GM12878 (cell line): ENCODE data around the gene ADAMTSL5. TPM values are rescaled to one million over a fixed set of nuclear protein-coding genes. Genes with fewer than 3 reads are reported as not detected.

Experiments used
- ATAC-seq: fragments of 200-7000 bp; cut with Tn5 transposase; 3 replicates; pipeline ENCODE4 v1.9.1; 2020; ENCODE audit warnings: mild to moderate bottlenecking, moderate library complexity
- BruUV-seq: library from RNA; stranded (reverse); fragments of 400-500 nt; replicated peaks from 2 replicates; lab custom pipeline; 2021; lab: Mats Ljungman, UMichigan
- CTCF ChIA-PET: fragments of 300-600 bp; sonication (Branson Sonifier 250); formaldehyde crosslinking; extraction: SDS; loops from one replicate; lab custom pipeline; 2021; ENCODE audit warnings: inconsistent platforms; lab: Yijun Ruan, JAX
- POLR2A ChIA-PET: fragments of 350-600 bp; formaldehyde crosslinking; extraction: SDS; loops from one replicate; lab custom pipeline; 2021; ENCODE audit warnings: inconsistent platforms; lab: Charles Lee
- RAD21 ChIA-PET: fragments of 300-600 bp; sonication (Branson Sonifier 250); formaldehyde crosslinking; loops from one replicate; lab custom pipeline; 2023; ENCODE audit warnings: antibody characterized with exemption; ENCODE audit not compliant: unreplicated experiment; lab: Charles Lee
- SMC1A ChIA-PET: fragments of 300-600 bp; sonication (Branson Sonifier 250); formaldehyde crosslinking; loops from one replicate; lab custom pipeline; 2023; ENCODE audit not compliant: unreplicated experiment, uncharacterized antibody; lab: Charles Lee
- DNase-seq: peaks from one replicate; pipeline ENCODE4 v3.0.0-alpha.2; 2011; ENCODE audit warnings: low read depth, low spot score
- FAIRE-seq: peaks from 3 replicates; lab custom pipeline; 2011; peaks lifted over from hg19 to GRCh38; lab: Jason Lieb, UNC
- H2AFZ ChIP-seq: 2 replicates; pipeline ENCODE4 v1.6.0; 2011; ENCODE audit warnings: low read depth, low read length, control low read depth; ENCODE audit not compliant: control insufficient read depth
- H3K27ac ChIP-seq: 2 replicates; pipeline ENCODE4 v1.5.1; 2011; ENCODE audit warnings: control low read depth; ENCODE audit not compliant: control insufficient read depth, insufficient read depth
- H3K27me3 ChIP-seq, 2 experiments: replicated peaks in 1 of 2; 2 replicates each; pipeline versions ENCODE4 v1.6.0 to v1.6.1; 2011; ENCODE audit warnings: low read length in 1 of 2; ENCODE audit not compliant: control insufficient read depth in 2 of 2, insufficient read depth in 2 of 2
- H3K36me3 ChIP-seq, 2 experiments: 2 replicates each; pipeline ENCODE4 v1.5.1; 2011; ENCODE audit warnings: low read length in 1 of 2; ENCODE audit not compliant: control insufficient read depth in 2 of 2, insufficient read depth in 2 of 2
- H3K4me1 ChIP-seq: 2 replicates; pipeline ENCODE4 v1.6.1; 2011; ENCODE audit warnings: mild to moderate bottlenecking, low read length, moderate library complexity, mixed read lengths; ENCODE audit not compliant: control insufficient read depth, insufficient read depth
- H3K4me2 ChIP-seq: 2 replicates; pipeline ENCODE4 v1.6.0; 2011; ENCODE audit warnings: control low read depth; ENCODE audit not compliant: control insufficient read depth, insufficient read depth
- H3K4me3 ChIP-seq: fragments of 200-600 bp; sonication (generic); 2 replicates; pipeline ENCODE4 v1.5.1; 2016
- H3K79me2 ChIP-seq: 2 replicates; pipeline ENCODE4 v1.6.0; 2011; ENCODE audit warnings: low read length; ENCODE audit not compliant: control insufficient read depth, insufficient read depth
- H3K9ac ChIP-seq: 2 replicates; pipeline ENCODE4 v1.8.0; 2011; ENCODE audit warnings: low read length, control low read depth, mixed read lengths; ENCODE audit not compliant: control insufficient read depth, insufficient read depth
- H3K9me3 ChIP-seq: replicated peaks from 3 replicates; pipeline ENCODE4 v1.5.1; 2011; ENCODE audit warnings: mild to moderate bottlenecking, low read length; ENCODE audit not compliant: control insufficient read depth, insufficient read depth
- H4K20me1 ChIP-seq: 2 replicates; pipeline ENCODE4 v1.6.0; 2011; ENCODE audit not compliant: control insufficient read depth, insufficient read depth
- BCL3 ChIP-seq: IDR thresholded peaks from 2 replicates; pipeline ENCODE4 v1.6.1; 2011; ENCODE audit warnings: borderline replicate concordance, low read depth, mild to moderate bottlenecking, moderate library complexity, low read length; ENCODE audit not compliant: insufficient read depth, poor library complexity, severe bottlenecking
- CREB1 ChIP-seq: IDR thresholded peaks from 2 replicates; pipeline ENCODE4 v1.6.1; 2012; ENCODE audit warnings: low read depth, mild to moderate bottlenecking, inconsistent platforms
- E2F4 ChIP-seq: IDR thresholded peaks from 2 replicates; pipeline ENCODE4 v1.6.1; 2012; ENCODE audit warnings: low read depth, low read length, improper control_type of control experiment
- ELK1 ChIP-seq: IDR thresholded peaks from 2 replicates; pipeline ENCODE4 v1.6.1; 2012; ENCODE audit warnings: low read depth, low read length, improper control_type of control experiment
- FOXK2 ChIP-seq: fragments of 450-650 bp; IDR thresholded peaks from 2 replicates; pipeline ENCODE4 v1.6.1; 2017; ENCODE audit warnings: mild to moderate bottlenecking, moderate library complexity
- HDGF ChIP-seq: fragments of 450-650 bp; IDR thresholded peaks from 2 replicates; pipeline ENCODE4 v1.6.1; 2016; ENCODE audit warnings: antibody characterized with exemption
- IKZF2 ChIP-seq, 2 experiments: fragments of 450-650 bp; IDR thresholded peaks; 2 replicates each; pipeline ENCODE4 v1.6.1; 2017; ENCODE audit warnings: mild to moderate bottlenecking in 2 of 2, moderate library complexity in 2 of 2
- NKRF ChIP-seq: fragments of 450-650 bp; conservative IDR thresholded peaks from 2 replicates; pipeline ENCODE4 v1.6.1; 2017; ENCODE audit warnings: mild to moderate bottlenecking, moderate library complexity
- POLR2AphosphoS2 ChIP-seq: IDR thresholded peaks from 2 replicates; pipeline ENCODE4 v1.6.1; 2011; ENCODE audit warnings: low read depth, mild to moderate bottlenecking, low read length, improper control_type of control experiment, moderate library complexity
- POLR2AphosphoS5 ChIP-seq: IDR thresholded peaks from 2 replicates; pipeline ENCODE4 v1.6.1; 2011; ENCODE audit warnings: mild to moderate bottlenecking, low read length, inconsistent platforms
- SMAD5 ChIP-seq: IDR thresholded peaks from 2 replicates; pipeline ENCODE4 v1.6.1; 2016; ENCODE audit warnings: antibody characterized with exemption, low read depth
- SMC3 ChIP-seq: IDR thresholded peaks from 2 replicates; pipeline ENCODE4 v1.6.1; 2011; ENCODE audit warnings: low read length, improper control_type of control experiment, borderline replicate concordance
- SREBF2 ChIP-seq: IDR thresholded peaks from 2 replicates; pipeline ENCODE4 v1.6.1; 2012; ENCODE audit warnings: mild to moderate bottlenecking, low read length
- SRF ChIP-seq, 2 experiments: IDR thresholded peaks; 2 replicates each; pipeline ENCODE4 v1.6.1; 2011; ENCODE audit warnings: low read depth in 2 of 2, low read length in 2 of 2, mild to moderate bottlenecking in 1 of 2, moderate library complexity in 1 of 2
- TAF1 ChIP-seq: IDR thresholded peaks from 2 replicates; pipeline ENCODE4 v1.6.1; 2011; ENCODE audit warnings: mild to moderate bottlenecking, low read depth, low read length, borderline replicate concordance
- TCF3 ChIP-seq: IDR thresholded peaks from 2 replicates; pipeline ENCODE4 v1.6.1; 2012; ENCODE audit warnings: low read depth, mild to moderate bottlenecking, low read length, borderline replicate concordance; ENCODE audit not compliant: insufficient read depth
- ZNF622 ChIP-seq: fragments of 450-650 bp; IDR thresholded peaks from 2 replicates; pipeline ENCODE4 v1.6.1; 2017; ENCODE audit warnings: mild to moderate bottlenecking, inconsistent platforms
- WGBS: methylation state at CpG from one replicate; pipeline ENCODE4 v1.1.6; 2016; ENCODE audit warnings: low lambda C conversion rate; ENCODE audit not compliant: insufficient replicate concordance, insufficient coverage; ENCODE audit errors: missing lambda C conversion rate; 5-methylcytosine and 5-hydroxymethylcytosine counted together
- in situ Hi-C: fragments of 300-500 bp; cut with MboI; formaldehyde crosslinking; loops from 9 replicates; pipeline ENCODE4 v1.14.3; 2018; ENCODE audit warnings: mixed read lengths
- intact Hi-C: fragments of 100-400 bp; cut with micrococcal nuclease; formaldehyde crosslinking; loops from one replicate; pipeline ENCODE4 v1.14.2; 2022; ENCODE audit not compliant: unreplicated experiment
- polyA plus RNA-seq, 11 experiments: library from polyadenylated mRNA; depleted of rRNA in 4 of 11; unstranded in 6 of 11; stranded (reverse) in 5 of 11; fragments of >200 nt; fragmentation: Nextera tagmentation in 4 of 11; fragmentation: Illumina TruSeq in 1 of 11; extraction: Ambion mirVana in 4 of 11; extraction: Trizol in 1 of 11; gene quantifications; 1 replicate in 1 of 11; 2 replicates in 10 of 11; pipeline versions ENCODE4 v1.2.1 to v1.2.3, GENCODE V29; 2011 to 2016; ENCODE audit warnings: inconsistent platforms in 2 of 11, missing spikeins in 2 of 11, low read depth in 1 of 11
- total RNA-seq, 4 experiments: library from RNA; depleted of rRNA in 3 of 4; stranded (reverse); fragments of >200 nt in 3 of 4; fragmentation: Illumina TruSeq in 1 of 4; extraction: Trizol in 1 of 4; gene quantifications; 2 replicates each; pipeline versions ENCODE4 v1.2.1 to v1.2.3, GENCODE V29; 2013 to 2021

The ADAMTSL5 gene
- total and polyA plus RNA-seq, 10 of the 15 experiments (the other 5 are each of a cell fraction or from before 2014, with no cell fraction given), result 0.04 to 0.83 (median 0.32) TPM; not detected in 4

GRCh38 chr19:1466018-1466460, 46.8 kb downstream of the ADAMTSL5 start:
- H3K79me2 ChIP-seq, result no peaks in the 10 kb centered on the region
- H4K20me1 ChIP-seq, result no peaks in the 10 kb centered on the region
- no peak for DNase-seq
- intact Hi-C loops, result no loop called here
- H3K27ac ChIP-seq, result no peak overlapping the region
- RAD21 ChIA-PET, result no interaction called here
- peaks cover 10 to 18% of the 10 kb centered on the region in 2 experiments for H3K27me3 ChIP-seq
- TF ChIP-seq IKZF2 (IDR thresholded peaks at IDR 0.05) (no peak), SREBF2 (no peak), SRF (IDR thresholded peaks at IDR 0.05; ENCODE audit: low read depth in 2 of 2, low read length in 2 of 2) (no peak), TAF1 (no peak), FOXK2 (no peak), SMC3 (no peak), ZNF622 (no peak), NKRF (no peak), CREB1 (no peak), POLR2AphosphoS2 (no peak), HDGF (no peak), SMAD5 (no peak), ELK1 (no peak), TCF3 (no peak), BCL3 (no peak), POLR2AphosphoS5 (no peak), E2F4 (no peak)
- no peak overlapping the region for H3K9ac ChIP-seq
- no peak for FAIRE-seq
- no TSS peak for BruUV-seq
- H2AFZ ChIP-seq, result no peak overlapping the region
- in situ Hi-C loops, result no loop called here
- peaks cover 2% of the 10 kb centered on the region for H3K4me1 ChIP-seq
- WGBS, result 77% methylated on average over 27 of the region's 41 CpGs
- SMC1A ChIA-PET, result no interaction called here
- H3K36me3 ChIP-seq, result no peaks in the 10 kb centered on the region
- CTCF ChIA-PET, result interaction anchor here (1.1 kb wide), 1 partner anchor 40 kb away, joined by 3 read pairs; no protein-coding TSS in a partner anchor
- H3K9me3 ChIP-seq, result no peaks in the 10 kb centered on the region
- no peak overlapping the region for H3K4me3 ChIP-seq
- POLR2A ChIA-PET, result interaction anchor here (0.5 kb wide), 1 partner anchor 139 kb away, joined by 4 read pairs; no protein-coding TSS in a partner anchor
- no peak overlapping the region for H3K4me2 ChIP-seq
- ATAC-seq, result no peak
